ENCODE results near the gene FAM170B.

DNA sequence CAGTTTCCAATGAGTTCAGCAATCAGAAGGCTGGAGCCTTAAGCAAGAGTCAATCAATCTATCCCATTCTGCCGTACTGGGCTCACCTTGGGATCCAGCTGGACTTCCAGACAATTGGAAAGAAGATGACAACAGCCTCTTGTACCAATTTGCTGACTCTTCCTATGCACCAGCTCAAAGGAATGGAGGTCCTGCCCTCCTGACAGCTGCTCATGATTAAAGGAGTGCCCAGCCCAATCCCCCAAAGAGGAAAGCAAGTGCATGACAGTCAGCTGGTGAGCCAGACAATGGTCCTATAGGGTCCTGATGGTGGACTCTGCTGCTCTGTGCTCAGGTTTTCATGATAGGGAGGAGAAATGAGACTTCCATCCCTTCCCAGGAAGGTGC is 43.6 kb downstream of the FAM170B start:
- no peak for TF ChIP-seq JUNB (IDR thresholded peaks at IDR 0.05; ENCODE audit: unreplicated experiment)
- TF ChIP-seq, protein P1, sequence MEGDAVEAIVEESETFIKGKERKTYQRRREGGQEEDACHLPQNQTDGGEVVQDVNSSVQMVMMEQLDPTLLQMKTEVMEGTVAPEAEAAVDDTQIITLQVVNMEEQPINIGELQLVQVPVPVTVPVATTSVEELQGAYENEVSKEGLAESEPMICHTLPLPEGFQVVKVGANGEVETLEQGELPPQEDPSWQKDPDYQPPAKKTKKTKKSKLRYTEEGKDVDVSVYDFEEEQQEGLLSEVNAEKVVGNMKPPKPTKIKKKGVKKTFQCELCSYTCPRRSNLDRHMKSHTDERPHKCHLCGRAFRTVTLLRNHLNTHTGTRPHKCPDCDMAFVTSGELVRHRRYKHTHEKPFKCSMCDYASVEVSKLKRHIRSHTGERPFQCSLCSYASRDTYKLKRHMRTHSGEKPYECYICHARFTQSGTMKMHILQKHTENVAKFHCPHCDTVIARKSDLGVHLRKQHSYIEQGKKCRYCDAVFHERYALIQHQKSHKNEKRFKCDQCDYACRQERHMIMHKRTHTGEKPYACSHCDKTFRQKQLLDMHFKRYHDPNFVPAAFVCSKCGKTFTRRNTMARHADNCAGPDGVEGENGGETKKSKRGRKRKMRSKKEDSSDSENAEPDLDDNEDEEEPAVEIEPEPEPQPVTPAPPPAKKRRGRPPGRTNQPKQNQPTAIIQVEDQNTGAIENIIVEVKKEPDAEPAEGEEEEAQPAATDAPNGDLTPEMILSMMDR (conservative IDR thresholded peaks at IDR 0.05; ENCODE audit: low read depth in 2 of 2), result no peak
- TF ChIP-seq CREB1 (CRISPR knock-in tag; IDR thresholded peaks at IDR 0.05; ENCODE audit: low read depth), result no peak
- no peak for TF ChIP-seq POLR2AphosphoS5 (IDR thresholded peaks at IDR 0.05; ENCODE audit: low read depth)
- TF ChIP-seq EZH2 (IDR thresholded peaks at IDR 0.05; ENCODE audit: low read depth, unreplicated experiment), result no peak
- TF ChIP-seq, protein P2, sequence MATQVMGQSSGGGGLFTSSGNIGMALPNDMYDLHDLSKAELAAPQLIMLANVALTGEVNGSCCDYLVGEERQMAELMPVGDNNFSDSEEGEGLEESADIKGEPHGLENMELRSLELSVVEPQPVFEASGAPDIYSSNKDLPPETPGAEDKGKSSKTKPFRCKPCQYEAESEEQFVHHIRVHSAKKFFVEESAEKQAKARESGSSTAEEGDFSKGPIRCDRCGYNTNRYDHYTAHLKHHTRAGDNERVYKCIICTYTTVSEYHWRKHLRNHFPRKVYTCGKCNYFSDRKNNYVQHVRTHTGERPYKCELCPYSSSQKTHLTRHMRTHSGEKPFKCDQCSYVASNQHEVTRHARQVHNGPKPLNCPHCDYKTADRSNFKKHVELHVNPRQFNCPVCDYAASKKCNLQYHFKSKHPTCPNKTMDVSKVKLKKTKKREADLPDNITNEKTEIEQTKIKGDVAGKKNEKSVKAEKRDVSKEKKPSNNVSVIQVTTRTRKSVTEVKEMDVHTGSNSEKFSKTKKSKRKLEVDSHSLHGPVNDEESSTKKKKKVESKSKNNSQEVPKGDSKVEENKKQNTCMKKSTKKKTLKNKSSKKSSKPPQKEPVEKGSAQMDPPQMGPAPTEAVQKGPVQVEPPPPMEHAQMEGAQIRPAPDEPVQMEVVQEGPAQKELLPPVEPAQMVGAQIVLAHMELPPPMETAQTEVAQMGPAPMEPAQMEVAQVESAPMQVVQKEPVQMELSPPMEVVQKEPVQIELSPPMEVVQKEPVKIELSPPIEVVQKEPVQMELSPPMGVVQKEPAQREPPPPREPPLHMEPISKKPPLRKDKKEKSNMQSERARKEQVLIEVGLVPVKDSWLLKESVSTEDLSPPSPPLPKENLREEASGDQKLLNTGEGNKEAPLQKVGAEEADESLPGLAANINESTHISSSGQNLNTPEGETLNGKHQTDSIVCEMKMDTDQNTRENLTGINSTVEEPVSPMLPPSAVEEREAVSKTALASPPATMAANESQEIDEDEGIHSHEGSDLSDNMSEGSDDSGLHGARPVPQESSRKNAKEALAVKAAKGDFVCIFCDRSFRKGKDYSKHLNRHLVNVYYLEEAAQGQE (IDR thresholded peaks at IDR 0.05; ENCODE audit: unreplicated experiment), result no peak
- TF ChIP-seq STAT1 (IDR thresholded peaks at IDR 0.05; ENCODE audit: unreplicated experiment), result no peak
- TF ChIP-seq EZH2phosphoT487 (IDR thresholded peaks at IDR 0.05; ENCODE audit: unreplicated experiment), result no peak
- TF ChIP-seq NANOG (IDR thresholded peaks at IDR 0.05; ENCODE audit: borderline replicate concordance), result no peak
- TF ChIP-seq, protein P3, sequence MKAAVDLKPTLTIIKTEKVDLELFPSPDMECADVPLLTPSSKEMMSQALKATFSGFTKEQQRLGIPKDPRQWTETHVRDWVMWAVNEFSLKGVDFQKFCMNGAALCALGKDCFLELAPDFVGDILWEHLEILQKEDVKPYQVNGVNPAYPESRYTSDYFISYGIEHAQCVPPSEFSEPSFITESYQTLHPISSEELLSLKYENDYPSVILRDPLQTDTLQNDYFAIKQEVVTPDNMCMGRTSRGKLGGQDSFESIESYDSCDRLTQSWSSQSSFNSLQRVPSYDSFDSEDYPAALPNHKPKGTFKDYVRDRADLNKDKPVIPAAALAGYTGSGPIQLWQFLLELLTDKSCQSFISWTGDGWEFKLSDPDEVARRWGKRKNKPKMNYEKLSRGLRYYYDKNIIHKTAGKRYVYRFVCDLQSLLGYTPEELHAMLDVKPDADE (IDR thresholded peaks at IDR 0.05), result no peak
- no peak for TF ChIP-seq ZNF114 (CRISPR knock-in tag; IDR thresholded peaks at IDR 0.05)
- TF ChIP-seq ZNF331 (CRISPR knock-in tag; IDR thresholded peaks at IDR 0.05; ENCODE audit: low read depth), result no peak
- TF ChIP-seq, protein P4, sequence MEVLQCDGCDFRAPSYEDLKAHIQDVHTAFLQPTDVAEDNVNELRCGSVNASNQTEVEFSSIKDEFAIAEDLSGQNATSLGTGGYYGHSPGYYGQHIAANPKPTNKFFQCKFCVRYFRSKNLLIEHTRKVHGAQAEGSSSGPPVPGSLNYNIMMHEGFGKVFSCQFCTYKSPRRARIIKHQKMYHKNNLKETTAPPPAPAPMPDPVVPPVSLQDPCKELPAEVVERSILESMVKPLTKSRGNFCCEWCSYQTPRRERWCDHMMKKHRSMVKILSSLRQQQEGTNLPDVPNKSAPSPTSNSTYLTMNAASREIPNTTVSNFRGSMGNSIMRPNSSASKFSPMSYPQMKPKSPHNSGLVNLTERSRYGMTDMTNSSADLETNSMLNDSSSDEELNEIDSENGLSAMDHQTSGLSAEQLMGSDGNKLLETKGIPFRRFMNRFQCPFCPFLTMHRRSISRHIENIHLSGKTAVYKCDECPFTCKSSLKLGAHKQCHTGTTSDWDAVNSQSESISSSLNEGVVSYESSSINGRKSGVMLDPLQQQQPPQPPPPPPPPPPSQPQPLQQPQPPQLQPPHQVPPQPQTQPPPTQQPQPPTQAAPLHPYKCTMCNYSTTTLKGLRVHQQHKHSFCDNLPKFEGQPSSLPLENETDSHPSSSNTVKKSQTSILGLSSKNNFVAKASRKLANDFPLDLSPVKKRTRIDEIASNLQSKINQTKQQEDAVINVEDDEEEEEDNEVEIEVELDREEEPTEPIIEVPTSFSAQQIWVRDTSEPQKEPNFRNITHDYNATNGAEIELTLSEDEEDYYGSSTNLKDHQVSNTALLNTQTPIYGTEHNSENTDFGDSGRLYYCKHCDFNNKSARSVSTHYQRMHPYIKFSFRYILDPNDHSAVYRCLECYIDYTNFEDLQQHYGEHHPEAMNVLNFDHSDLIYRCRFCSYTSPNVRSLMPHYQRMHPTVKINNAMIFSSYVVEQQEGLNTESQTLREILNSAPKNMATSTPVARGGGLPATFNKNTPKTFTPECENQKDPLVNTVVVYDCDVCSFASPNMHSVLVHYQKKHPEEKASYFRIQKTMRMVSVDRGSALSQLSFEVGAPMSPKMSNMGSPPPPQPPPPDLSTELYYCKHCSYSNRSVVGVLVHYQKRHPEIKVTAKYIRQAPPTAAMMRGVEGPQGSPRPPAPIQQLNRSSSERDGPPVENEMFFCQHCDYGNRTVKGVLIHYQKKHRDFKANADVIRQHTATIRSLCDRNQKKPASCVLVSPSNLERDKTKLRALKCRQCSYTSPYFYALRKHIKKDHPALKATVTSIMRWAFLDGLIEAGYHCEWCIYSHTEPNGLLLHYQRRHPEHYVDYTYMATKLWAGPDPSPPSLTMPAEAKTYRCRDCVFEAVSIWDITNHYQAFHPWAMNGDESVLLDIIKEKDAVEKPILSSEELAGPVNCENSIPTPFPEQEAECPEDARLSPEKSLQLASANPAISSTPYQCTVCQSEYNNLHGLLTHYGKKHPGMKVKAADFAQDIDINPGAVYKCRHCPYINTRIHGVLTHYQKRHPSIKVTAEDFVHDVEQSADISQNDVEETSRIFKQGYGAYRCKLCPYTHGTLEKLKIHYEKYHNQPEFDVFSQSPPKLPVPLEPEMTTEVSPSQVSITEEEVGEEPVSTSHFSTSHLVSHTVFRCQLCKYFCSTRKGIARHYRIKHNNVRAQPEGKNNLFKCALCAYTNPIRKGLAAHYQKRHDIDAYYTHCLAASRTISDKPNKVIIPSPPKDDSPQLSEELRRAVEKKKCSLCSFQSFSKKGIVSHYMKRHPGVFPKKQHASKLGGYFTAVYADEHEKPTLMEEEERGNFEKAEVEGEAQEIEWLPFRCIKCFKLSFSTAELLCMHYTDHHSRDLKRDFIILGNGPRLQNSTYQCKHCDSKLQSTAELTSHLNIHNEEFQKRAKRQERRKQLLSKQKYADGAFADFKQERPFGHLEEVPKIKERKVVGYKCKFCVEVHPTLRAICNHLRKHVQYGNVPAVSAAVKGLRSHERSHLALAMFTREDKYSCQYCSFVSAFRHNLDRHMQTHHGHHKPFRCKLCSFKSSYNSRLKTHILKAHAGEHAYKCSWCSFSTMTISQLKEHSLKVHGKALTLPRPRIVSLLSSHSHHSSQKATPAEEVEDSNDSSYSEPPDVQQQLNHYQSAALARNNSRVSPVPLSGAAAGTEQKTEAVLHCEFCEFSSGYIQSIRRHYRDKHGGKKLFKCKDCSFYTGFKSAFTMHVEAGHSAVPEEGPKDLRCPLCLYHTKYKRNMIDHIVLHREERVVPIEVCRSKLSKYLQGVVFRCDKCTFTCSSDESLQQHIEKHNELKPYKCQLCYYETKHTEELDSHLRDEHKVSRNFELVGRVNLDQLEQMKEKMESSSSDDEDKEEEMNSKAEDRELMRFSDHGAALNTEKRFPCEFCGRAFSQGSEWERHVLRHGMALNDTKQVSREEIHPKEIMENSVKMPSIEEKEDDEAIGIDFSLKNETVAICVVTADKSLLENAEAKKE (CRISPR knock-in tag; IDR thresholded peaks at IDR 0.05), result no peak
